ENCODE results near the gene NFATC2IP. TPM values are rescaled to one million over a fixed set of nuclear protein-coding genes. Genes with fewer than 3 reads are reported as not detected.
A peak's percentile ranks its signal among the peaks of the same experiment; 100 is the strongest.

Gene NFATC2IP
- total and polyA plus RNA-seq, 9 of the 15 experiments (the other 6 are each of a cell fraction or from before 2014, with no cell fraction given): 15.6 to 106 (median 46.9) TPM

- TF ChIP-seq ZNF407 (IDR thresholded peaks at IDR 0.05; ENCODE audit: low read depth) (no peak; the same call in 1 of the 2 replicates), NFE2L1 (tag; IDR thresholded peaks at IDR 0.05; ENCODE audit: borderline replicate concordance, low read depth) (no peak), ZHX1 (conservative IDR thresholded peaks at IDR 0.05; ENCODE audit: low read length) (no peak), BRCA1 (IDR thresholded peaks at IDR 0.05) (no peak), BRCA1 (CRISPR knock-in tag; IDR thresholded peaks at IDR 0.05) (no peak), IRF1 (CRISPR knock-in tag; IDR thresholded peaks at IDR 0.05; ENCODE audit: borderline replicate concordance) (no peak), LCOR (CRISPR knock-in tag; IDR thresholded peaks at IDR 0.05) (peak; percentile 98), TBL1XR1 (IDR thresholded peaks at IDR 0.05; ENCODE audit: low read length in 2 of 2) (peak; percentile 67 to 88), CBFB (CRISPR knock-in tag; IDR thresholded peaks at IDR 0.05) (no peak), PBX2 (CRISPR knock-in tag; IDR thresholded peaks at IDR 0.05; ENCODE audit: low read depth) (no peak), PBX2 (tag; conservative IDR thresholded peaks at IDR 0.05; ENCODE audit: low read depth) (no peak), CSDE1 (IDR thresholded peaks at IDR 0.05) (no peak), RFX7 (CRISPR knock-in tag; IDR thresholded peaks at IDR 0.05) (no peak)
These were observed 58.5 kb downstream of the NFATC2IP start (continued) for GRCh38 chr16:29009050-29009837.

All from K562 (cell line).